Esophagus muscularis mucosa (tissue), 3 donors: ENCODE data around the gene TACC2.

ENCODE experiments used
- POLR2A ChIP-seq: fragments of 450-650 bp; IDR thresholded peaks from one replicate; pipeline ENCODE4 v1.6.1; 2017; ENCODE audit warnings: antibody characterized with exemption, moderate library complexity, mild to moderate bottlenecking, low read depth
- POLR2AphosphoS5 ChIP-seq, 2 donors: sonication (generic); formaldehyde crosslinking; IDR thresholded peaks; one replicate each; pipeline ENCODE4 v1.6.1; 2017; ENCODE audit warnings: antibody characterized with exemption in 2 of 2
- TF ChIP-seq, protein P1 (sequence below), 3 experiments: fragments of 200-600 bp in 2 of 3; fragments of 450-650 bp in 1 of 3; sonication (generic) in 2 of 3; IDR thresholded peaks; one replicate each; pipeline ENCODE4 v1.5.1; 2017 to 2019; ENCODE audit warnings: antibody characterized with exemption in 3 of 3, mild to moderate bottlenecking in 2 of 3, moderate library complexity in 1 of 3

DNA sequence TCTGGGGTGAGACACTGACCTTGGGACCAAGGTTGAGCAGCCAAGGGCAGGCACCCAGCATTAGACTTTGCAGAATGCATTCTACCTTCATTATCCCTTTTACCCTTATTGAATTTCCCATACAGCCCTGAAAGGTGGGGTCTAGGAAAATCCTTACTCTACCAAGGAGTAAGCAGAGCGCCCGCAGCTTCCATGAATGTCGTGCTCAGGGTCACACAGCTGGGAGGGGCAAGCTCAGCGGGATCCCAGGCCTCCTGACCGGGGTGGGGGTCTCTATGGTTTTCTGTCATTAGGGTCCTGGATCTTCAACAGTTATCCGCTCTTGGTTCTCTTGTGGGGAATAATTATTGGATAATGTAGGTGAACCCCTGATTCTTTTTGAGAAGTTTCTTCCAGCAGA is 251.4 kb downstream of the TACC2 start:
- TF ChIP-seq POLR2AphosphoS5 (IDR thresholded peaks at IDR 0.05) (no peak), POLR2A (no peak)
- TF ChIP-seq, protein P1, sequence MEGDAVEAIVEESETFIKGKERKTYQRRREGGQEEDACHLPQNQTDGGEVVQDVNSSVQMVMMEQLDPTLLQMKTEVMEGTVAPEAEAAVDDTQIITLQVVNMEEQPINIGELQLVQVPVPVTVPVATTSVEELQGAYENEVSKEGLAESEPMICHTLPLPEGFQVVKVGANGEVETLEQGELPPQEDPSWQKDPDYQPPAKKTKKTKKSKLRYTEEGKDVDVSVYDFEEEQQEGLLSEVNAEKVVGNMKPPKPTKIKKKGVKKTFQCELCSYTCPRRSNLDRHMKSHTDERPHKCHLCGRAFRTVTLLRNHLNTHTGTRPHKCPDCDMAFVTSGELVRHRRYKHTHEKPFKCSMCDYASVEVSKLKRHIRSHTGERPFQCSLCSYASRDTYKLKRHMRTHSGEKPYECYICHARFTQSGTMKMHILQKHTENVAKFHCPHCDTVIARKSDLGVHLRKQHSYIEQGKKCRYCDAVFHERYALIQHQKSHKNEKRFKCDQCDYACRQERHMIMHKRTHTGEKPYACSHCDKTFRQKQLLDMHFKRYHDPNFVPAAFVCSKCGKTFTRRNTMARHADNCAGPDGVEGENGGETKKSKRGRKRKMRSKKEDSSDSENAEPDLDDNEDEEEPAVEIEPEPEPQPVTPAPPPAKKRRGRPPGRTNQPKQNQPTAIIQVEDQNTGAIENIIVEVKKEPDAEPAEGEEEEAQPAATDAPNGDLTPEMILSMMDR (IDR thresholded peaks at IDR 0.05), result no peak
